Fibroblast of skin of left quadriceps (primary cell): ENCODE data around the gene BEND6.

ENCODE experiments used
- DNase-seq, 2 experiments: peaks; one replicate each; pipeline ENCODE4 v3.0.0-alpha.2; 2013; ENCODE audit warnings: low read depth in 2 of 2

Gene BEND6

GRCh38 chr6:56940977-56941376 is 13.9 kb upstream of the BEND6 start:
- DNase-seq = no peak

- no peak for DNase-seq
Observed at GRCh38 chr6:56944661-56945060, 10.2 kb upstream of the BEND6 start.

GRCh38 chr6:56946368-56946767 is 8.5 kb upstream of the BEND6 start:
- DNase-seq = peak; percentile 69 to 70

GRCh38 chr6:56947924-56948323 is 7.0 kb upstream of the BEND6 start:
- no peak for DNase-seq

- no peak for DNase-seq
Observed at GRCh38 chr6:56949265-56949664, 5.6 kb upstream of the BEND6 start.

- DNase-seq = no peak
Observed at GRCh38 chr6:56949925-56950495, 4.9 kb upstream of the BEND6 start.

- DNase-seq = no peak
Observed at GRCh38 chr6:56951049-56951831, 3.7 kb upstream of the BEND6 start.

- DNase-seq = no peak
Observed at GRCh38 chr6:56953597-56954402, 1.1 kb upstream of the BEND6 start.

- DNase-seq = peak; percentile 90
Observed at GRCh38 chr6:56955171-56956155, 556 bp downstream of the BEND6 start.

- no peak for DNase-seq
Observed at GRCh38 chr6:56956491-56956890, 1.6 kb downstream of the BEND6 start.

- no peak for DNase-seq
Observed at GRCh38 chr6:56957856-56958255, 2.9 kb downstream of the BEND6 start.

- no peak for DNase-seq
Observed at GRCh38 chr6:56958481-56958880, 3.6 kb downstream of the BEND6 start.

GRCh38 chr6:56959094-56959493 is 4.2 kb downstream of the BEND6 start:
- DNase-seq = peak in 1 of 2 experiments; percentile 55

- DNase-seq = peak; percentile 68 to 70
Observed at GRCh38 chr6:56959938-56960337, 5.0 kb downstream of the BEND6 start.

GRCh38 chr6:56961151-56961550 is 6.2 kb downstream of the BEND6 start:
- no peak for DNase-seq

- DNase-seq = no peak
Observed at GRCh38 chr6:56962441-56962840, 7.5 kb downstream of the BEND6 start.

- DNase-seq = no peak
Observed at GRCh38 chr6:56963043-56963442, 8.1 kb downstream of the BEND6 start.

- no peak for DNase-seq
Observed at GRCh38 chr6:56963793-56964192, 8.9 kb downstream of the BEND6 start.

GRCh38 chr6:56965126-56965525 is 10.2 kb downstream of the BEND6 start:
- no peak for DNase-seq

- no peak for DNase-seq
Observed at GRCh38 chr6:56970849-56971248, 15.9 kb downstream of the BEND6 start.

GRCh38 chr6:56977192-56977591 is 22.3 kb downstream of the BEND6 start:
- DNase-seq = no peak

GRCh38 chr6:56978530-56978929 is 23.6 kb downstream of the BEND6 start:
- DNase-seq = no peak
